GM18520 (cell line): ENCODE results near the gene ABHD14A.
"Not testable (repeated sequence)": the region's sequence is repeated elsewhere in the genome, so short reads cannot be mapped to it uniquely, and the experiment has no call there.

Experiments
- ATAC-seq: cut with Tn5 transposase; IDR thresholded peaks from one replicate; pipeline ENCODE4 v1.9.1; 2021; ENCODE audit not compliant: unreplicated experiment

Gene ABHD14A

DNA sequence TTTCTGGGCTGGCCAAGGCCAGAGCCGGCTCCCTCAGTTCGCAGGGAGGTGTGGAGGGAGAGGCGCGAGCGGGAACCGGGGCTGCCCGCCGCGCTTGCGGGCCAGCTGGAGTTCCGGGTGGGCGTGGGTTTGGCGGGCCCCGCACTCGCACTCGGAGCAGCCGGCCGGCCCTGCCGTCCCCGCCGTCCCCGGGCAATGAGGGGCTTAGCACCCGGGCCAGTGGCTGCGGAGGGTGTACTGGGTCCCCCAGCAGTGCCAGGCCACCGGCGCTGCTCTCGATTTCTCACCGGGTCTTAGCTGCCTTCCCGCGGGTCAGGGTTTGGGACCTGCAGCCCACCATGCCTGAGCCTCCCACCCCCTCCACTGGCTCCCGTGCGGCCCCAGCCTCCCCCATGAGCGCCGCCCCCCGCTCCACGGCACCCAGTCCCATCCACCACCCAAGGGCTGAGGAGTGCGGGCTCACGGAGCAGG, 15.7 kb downstream of the ABHD14A start:
- ATAC-seq: not testable (repeated sequence)

DNA sequence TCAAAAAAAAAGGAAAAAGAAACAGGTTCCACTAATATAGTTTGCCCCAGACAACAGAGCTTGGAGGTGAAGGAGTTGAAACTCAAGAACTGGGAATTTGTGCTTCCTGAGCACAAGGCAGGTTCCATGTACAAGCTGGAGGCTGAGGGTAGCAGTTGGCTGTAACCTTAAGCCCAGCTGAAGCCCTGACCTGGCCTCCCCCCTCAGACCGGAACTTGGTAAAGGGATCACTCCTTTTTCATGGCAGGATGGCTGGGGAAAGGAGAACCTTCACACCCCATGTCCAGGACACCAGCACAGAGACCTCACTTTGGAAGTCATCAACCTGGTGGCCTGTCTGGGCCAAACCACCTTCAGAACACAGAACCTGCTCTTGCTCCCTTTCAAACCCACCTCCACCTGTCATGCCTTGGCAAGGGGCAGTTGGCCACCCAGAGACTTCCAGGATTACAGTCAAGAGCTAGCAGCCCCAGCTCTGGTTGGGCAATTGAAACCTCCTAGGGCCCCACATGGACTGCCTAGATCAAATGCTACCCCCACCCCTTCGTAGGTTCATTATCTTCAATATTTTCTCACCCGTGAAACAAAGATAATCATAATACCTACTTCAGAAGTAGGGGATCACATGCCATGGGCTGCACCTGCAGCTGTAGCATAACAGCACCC, 17.3 kb downstream of the ABHD14A start:
- no peak for ATAC-seq

DNA sequence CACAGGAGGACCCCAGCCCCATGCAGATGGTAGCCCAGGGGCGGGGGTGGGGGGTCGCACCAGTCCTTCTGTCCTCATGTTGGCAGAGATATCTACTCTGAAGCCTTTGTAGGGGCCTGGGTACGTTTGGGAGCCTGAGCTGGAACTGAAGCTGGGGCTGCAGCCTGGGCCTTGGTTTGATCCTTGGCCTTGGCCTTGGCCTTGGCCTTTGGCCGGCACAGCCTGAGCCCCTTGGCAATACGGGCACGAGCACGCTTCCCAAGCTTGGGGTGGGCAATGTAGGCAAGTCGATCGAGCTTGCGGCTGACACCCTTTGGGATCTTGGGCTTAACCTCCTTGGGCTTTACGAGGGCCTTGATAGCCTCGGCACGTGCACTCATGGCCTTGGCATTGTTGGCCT, 18.8 kb downstream of the ABHD14A start:
- ATAC-seq: not testable (repeated sequence)

DNA sequence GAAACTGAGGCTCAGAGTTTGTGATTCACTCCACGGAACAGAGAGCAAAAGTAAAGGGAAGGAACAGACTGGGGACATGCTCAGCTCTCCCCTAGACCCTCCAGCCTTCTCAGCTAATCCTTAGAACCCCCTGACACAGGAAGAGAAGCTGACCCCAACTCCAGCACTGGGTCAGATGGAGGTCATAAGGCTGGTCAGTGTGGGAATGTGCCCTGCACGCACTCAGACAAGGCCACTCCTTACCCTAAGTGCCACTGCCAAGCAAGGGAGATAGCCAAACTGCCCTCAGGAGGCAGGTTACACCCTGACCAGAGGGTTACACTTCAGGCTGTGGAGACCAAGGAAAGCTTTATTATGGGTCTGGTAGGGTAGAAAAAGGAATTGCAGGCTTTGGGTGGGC, 19.7 kb downstream of the ABHD14A start:
- no peak for ATAC-seq

DNA sequence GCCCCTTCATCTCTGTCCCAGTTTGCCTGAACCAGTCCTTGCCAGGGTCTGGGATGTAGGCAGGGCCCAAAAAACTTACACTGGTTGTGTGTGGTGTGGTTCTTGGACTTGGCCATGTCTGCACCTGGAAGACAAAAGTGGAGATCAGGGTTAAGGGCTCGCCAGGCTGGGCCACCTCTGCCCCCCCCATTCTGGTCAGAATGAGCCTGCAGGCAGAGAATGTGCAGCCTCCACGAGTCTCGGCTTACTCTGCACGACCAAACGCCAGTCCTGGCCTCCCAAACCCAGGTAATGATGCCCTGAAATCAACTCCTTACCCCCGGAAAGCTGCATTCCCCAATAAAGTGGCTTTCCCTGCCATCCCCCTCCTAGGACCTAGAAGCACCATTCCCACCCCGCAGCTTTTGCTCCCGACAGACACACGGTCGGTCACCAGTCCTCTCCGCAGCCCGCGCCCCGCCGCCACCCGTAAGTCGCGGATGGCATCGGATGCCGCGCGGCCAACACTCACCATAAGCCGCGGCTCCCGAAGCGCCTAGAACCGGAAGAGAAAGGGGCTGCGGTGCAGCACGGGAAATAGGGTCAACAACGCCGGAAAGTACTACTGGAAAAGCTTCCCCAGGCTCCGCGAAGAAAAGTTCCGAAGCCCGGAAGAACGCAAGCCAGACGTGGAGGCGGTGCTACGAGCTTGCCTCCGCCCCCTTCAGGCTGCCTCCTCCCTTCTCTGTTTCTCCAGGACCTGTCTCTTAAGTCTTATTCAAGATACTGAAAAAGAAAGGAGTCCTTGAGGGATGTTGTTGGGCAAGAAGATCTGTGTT, 20.7 kb downstream of the ABHD14A start, which contains the start of gene RPL29:
Gene RPL29, minus strand, starts transcription at position 550 of the 818 bp plus-strand sequence. Its CDS starts 434 bp downstream, at position 116.
- ATAC-seq: peak; percentile 78

DNA sequence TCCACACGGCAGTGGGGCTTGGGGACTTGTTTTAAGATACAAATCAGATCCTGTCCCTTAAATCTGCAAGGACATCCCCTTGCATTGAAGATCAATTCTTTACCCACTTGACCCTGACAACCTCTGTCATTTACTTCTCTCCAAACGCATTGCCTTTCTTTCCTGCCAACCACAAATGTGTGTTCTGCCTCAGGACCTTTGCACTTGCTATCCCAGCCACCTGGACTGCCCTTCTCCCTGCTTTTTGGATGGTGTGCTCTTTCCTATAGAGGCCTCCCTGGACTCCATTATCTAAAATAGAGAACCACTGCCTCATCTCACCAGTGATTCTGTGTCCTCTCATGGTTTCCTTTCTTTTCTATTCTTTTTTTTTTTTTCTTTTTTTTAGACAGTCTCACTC, 22.3 kb downstream of the ABHD14A start:
- ATAC-seq: no peak

DNA sequence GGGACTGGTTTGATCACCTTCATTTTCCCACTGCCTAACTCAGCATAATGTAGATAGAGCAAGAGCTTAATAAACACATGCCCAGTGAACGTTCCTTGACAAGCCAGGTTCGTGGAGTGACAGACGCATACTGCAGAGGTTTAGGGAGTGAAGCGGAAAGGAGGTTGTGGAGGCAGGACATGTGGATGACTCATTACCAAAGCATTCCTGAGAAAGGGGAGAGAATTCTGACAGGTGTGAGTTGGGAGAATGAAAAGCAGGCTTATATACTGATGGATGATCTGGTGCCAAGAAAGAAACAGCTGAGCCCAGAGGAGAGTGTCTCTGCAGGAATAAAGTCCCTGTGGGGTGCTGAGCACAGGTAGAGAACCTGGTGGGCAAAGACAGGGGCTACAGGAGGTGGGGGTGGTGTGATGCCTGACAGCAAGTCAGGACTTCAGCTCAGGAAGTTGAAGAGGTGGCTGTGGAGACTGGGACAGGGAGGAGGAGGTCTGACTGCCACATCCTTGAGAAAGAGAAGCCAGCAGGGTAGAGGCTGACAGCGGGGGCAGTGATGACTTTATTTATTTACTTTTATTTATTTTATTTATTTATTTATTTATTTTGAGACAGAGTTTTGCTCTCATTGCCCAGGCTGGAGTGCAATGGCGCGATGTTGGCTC, 23.2 kb downstream of the ABHD14A start:
- no peak for ATAC-seq

DNA sequence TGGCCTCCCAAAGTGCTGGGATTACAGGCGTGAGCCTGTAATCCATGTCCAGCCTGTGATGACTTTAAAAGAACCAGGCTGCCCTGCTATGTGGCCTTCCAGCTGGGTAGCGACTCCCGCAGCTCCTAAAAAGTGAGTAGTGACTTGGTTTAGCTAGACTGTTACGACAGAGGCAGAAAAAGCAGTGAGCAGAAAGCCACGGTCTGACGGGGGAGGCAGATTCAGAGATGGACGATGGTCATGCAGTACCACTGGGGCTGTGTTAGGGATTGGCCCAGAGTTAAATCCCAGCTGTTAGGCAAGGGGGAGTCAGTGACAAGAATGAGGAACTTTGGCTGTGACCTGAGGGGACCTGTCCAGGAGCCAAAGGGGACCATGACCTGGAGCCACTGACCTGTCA, 23.9 kb downstream of the ABHD14A start:
- ATAC-seq: no peak

DNA sequence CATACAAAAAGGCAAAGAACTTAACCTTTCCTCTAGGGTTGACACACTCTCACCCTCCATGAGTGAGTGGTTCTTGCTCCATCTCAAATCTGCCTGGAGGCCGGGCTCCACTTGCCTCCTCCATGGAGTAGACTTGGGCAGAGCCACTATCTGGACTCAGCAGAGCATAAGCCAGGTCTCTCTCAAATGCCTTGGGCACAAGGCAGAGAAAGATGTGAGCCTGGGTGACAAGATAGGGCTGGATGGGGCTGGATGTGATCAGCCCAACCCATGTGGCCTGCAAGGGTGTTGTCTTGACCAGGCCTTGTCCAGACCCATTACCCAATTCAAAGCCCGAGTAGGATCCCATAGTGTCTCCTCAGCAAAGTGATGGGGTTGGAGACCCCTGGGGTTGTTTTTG, 25.0 kb downstream of the ABHD14A start:
- ATAC-seq: no peak

DNA sequence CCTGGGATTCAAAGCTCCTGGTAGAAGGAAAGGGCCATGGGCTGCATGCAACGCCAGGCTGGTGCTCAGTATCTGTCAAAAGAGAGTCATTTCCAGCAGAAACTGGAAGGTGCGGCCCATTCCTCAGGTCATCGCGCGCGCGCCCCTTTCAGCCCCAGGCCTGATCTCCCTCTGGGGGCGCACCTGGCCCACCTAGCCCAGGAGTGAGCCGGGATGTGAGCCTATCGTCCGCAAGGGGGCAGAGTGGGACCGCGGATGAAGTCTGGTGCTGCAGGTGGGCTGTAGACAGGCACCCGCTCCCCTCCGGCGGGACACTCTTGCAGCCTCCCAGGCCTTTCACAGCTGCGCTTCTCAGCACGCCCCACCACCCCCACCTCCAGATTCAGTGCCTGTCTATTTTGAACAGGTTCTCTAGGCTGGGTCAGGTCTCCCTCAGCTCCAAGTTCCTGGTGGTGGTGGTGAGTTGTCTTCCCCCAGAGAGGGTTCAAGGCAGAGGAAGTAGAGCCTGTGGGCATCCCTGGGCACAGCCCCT, 26.6 kb downstream of the ABHD14A start:
- no peak for ATAC-seq

DNA sequence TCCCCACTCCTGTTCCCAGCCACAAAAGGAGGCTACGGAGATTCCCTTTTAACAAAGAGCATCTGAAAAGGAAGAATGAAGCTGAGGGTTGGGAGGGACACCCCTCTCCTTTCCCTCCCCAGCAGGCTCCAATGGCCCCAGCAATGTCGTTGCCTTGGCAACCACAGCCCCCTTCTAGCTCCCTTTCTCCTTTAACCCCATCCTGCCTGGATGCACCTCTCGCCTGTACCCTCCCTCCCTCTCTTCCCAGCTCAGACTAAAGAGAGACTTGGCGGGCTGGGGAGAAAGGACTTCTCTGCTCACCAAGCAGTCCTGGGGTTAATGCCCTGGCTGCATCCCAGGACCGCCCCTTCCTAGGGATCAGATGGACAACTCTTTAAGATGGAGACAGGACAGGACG, 27.9 kb downstream of the ABHD14A start:
- ATAC-seq: no peak

DNA sequence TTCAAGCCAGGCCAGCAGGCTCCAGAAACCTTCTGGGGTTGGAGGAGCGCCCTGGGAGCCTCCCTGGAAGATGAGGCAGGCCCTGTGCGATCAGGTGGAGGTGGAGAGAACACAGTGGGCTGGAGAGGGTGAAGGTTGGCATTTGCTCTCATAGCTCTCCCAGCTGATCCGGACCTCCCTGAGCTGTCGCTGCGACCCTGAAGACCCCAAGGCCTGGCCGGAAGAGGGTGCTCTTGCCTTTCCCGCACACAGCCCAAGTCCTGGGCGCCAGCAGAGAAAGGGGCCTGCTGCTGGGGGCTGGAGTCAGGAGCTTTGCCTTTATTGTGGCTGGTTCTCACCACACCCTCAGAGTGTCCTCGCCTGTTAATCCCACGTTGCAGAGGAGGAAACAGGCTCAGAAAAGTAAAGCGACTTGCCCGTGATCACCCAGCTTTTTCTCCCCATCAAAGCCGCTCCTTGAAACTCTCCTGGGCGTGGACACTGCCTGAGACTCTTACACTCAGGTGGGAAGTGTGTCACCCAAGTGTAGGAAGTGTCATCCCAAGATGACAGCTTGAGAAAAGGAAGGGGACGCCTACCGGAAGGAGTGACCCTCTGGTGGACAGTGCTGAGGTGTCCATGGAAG, 29.4 kb downstream of the ABHD14A start:
- ATAC-seq: no peak

DNA sequence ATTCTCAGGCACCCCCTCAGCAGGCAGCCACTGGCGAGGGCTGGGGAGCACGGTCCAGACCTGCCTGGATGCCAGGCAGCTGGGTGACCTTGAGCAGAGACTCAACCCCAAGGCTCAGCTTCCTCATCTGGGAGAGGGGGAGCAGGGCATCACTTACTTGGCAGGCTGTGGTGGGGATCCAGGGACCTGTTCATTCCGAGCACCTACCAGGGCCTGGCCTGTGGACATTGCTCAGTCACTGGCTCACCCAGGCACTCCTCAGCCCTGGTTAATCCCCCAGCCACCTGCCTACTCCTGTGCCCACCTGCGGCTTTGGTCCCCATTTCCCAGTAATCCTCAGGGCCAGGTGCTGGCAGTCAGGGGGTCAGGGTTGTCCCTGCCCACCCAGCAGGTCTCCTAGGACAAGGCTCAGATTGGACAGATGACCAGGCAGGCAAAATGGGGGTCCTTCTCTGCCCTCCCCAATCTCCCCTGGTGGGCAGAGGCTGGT, 30.1 kb downstream of the ABHD14A start:
- ATAC-seq: no peak

DNA sequence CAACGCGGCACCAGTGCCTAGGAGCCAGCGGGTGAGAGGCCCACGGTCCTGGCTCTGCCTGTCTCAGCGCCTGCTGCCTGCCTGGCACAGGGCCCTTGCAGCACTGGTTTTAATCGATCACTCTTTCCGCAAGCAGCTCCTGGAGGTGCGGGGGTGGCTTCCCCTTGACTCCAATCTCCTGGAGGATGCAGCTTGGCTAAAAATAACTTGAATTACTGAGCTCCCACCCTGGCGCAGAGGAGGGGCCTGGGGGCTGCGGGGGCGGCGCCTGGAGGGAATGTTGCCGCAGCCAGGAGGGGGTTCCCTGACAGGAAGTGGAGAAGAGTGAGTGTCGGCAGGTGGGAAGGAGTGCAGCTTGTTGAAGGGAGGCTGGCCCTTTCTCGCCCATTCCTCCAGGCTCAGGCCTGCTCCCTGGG, 30.7 kb downstream of the ABHD14A start:
- no peak for ATAC-seq

DNA sequence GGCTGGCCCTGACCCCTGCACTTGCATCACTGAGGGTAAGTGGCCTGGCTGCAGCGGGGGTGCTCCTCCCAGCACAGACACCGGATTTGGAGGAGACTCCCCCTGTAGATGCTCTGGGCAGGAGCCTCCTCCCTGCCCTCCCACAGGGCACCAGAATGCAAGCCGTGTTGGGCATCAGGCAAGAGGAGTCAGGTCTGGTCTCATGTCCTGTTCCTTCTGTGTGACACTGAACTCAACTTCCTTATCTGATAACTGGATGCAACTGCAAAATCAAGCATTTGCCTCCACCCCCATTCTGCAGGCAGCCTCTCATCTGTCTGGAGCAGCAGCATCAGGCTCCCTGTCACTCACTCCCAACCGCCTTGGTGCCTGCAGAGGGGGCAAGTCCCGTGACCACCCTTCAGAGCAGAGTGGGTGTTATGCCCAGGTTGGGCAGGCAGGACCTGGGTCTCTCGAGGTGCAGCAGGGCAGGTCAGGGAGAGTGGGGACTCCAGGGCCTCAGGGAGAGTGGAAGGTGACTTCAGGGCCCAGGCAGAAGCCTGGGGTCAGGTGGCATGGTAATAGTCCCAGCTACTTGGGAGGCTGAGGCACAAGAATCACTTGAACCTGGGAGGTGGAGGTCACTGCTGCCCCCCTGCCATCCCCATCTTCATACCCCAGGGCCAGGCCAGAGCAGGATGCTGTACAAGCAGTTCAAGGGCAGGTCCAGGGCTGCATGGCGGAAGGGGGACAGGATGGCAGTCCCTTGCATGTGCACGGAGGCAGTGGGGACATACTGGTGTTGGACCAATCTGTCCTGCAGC, 31.4 kb downstream of the ABHD14A start:
- no peak for ATAC-seq

DNA sequence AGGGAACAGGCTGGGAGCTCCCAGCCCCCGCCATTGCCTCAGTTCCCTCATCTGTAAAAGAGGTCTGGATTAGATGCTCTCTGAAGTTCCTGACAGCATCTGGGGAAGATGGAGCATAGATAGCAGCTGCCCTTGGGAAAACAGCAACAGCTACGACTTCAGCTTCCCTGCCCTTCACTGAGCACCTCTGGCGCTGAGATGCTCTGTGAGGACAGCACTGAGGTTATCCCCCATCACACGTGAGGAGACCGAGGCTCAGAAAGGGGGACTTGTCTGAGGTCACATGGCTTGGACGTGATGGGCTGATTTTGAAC, 31.9 kb downstream of the ABHD14A start:
- ATAC-seq: no peak

DNA sequence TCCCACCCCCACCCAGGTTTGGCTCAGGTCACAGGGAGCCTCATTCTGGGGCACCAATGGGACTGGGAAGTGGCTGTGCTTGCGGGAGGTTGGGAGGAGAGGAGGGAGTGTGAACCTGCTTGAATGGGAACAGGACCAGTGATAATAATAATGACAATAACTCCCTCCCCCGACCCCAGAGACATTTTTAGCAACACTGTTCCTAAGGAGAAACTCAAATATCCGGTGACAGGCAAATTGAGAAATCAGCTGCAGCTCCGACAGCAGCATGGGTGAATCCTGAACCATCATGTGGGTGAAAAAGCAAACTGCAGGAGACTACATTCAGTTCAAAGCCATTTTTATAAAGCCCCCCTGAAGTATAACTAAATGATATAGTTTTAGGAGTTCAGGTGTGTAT, 32.4 kb downstream of the ABHD14A start:
- no peak for ATAC-seq

DNA sequence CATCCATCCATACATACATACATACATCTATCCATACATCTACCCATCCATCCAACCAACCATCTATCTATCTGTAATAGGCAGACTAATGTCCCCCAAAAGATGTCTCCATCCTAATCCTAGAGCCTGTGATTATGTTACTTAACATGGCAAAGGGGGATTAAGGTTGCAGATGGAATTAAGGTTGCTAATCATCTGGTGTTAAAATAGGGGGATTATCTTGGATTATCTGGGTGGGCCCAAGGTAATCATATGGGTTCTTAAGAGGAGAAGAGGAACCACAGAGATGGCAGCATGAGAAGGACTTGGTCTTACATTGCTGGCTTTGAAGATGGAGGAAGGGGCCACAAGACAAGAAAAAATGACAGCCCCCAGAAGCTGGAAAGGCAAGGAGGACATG, 35.6 kb downstream of the ABHD14A start:
- ATAC-seq: no peak

DNA sequence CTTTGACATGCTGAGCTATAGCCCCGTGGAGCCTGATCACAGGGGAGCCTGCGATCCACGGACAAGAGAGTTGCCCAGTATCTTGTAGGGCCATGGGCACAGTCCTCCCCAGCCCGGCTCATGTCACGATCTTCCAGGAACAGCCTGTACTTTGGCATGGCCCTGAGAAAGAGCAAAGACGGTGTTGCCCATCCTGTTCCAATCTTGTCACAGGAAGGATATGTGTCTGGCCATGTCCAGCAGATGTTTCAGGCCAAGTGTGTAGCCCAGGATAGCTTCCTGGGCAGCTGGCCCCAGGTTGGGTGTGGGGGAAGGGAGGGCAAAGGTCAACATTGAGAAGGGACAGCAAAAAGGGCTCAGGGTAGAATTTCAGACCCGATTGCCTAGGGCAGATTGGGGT, 37.8 kb downstream of the ABHD14A start:
- ATAC-seq: no peak
